HG02623 (cell line): Measurements from ENCODE around the gene ZNF521.

ENCODE experiments used
- ATAC-seq: cut with Tn5 transposase; IDR thresholded peaks from one replicate; pipeline ENCODE4 v1.9.1; 2021; ENCODE audit warnings: moderate library complexity; ENCODE audit not compliant: unreplicated experiment

The ZNF521 gene

DNA sequence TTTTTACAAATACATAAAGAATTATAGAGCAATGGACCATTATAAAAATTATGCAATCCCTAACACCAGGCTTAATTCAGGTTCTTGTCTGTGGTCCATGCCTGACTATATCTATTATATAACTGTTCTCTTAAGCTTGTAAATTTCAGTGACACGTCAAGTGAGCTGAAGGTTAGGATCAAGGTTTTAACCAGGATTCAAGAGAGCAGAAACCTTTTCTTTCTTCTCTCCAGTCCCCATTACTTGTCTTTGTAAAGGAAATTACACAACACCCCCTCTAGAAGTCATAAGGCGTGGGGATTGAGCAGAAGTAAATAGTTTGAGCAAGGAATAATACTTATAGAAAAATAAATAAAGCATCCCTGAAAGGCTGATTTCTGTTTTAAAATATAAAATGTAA, 122.0 kb downstream of the ZNF521 start:
- ATAC-seq: no peak

DNA sequence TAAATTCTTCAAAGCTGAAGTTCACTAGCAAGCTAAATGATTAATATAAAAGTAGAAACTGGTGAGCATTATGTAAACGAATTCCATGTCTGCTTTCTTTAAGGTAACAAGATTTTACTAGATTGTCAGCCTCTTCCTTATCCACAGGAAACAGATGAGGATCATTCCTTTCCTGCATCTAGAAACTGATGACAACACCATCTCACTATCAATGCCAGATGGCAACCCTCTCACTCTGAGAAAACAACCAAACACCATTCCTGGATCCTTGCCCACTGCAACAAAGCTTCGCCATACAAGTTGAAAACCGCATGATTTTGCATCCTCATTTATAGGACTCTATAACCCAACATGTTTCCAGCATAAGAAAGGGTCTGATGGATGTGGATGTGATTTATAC, 122.9 kb downstream of the ZNF521 start:
- ATAC-seq: no peak

GRCh38 chr18:25228410-25228809, 123.6 kb downstream of the ZNF521 start:
- ATAC-seq: no peak

DNA sequence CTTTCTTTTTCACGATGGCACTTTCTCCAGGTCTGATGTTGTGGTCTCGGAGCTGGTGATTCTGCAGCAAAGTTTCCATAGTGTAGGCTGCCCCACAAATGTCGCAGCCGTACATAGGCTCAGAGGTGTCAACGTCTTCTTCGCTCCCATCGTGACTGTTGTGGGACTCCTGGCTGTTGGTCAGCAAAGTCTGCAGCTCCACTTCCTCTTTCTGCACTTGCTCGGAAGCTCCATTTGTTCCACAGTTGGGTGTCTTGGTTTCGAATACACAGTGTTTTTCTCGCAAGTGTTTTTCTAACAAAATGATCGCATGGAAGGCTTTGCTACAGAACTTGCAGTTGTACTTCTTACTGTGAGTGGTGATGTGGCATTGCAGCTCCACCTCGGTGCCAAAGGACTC, 126.8 kb downstream of the ZNF521 start:
- ATAC-seq: no peak

GRCh38 chr18:25223899-25224886, 127.8 kb downstream of the ZNF521 start:
- no peak for ATAC-seq

DNA sequence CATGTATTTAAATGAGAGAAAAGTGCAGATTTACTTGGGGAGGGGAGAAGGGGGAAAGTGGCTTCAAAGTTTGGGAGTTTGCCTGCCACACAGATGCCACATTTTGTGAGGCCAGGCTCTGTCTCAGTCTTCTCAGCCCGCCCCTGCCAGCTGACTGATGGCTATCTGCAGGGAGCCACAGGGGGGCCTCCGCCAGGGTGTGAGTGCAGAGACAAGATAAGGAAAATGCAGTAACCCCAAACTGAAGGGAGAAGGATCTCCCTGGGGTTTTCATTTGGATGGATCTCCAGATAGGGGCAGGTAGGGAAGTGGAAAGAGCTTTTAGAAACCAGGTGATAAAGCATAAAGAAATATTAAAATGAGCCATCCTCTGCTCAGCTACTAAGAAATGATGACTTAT, 128.8 kb downstream of the ZNF521 start:
- ATAC-seq: no peak

- no peak for ATAC-seq
These were observed 129.3 kb downstream of the ZNF521 start for GRCh38 chr18:25222648-25223047.

GRCh38 chr18:25210622-25211021, 141.3 kb downstream of the ZNF521 start:
- no peak for ATAC-seq

DNA sequence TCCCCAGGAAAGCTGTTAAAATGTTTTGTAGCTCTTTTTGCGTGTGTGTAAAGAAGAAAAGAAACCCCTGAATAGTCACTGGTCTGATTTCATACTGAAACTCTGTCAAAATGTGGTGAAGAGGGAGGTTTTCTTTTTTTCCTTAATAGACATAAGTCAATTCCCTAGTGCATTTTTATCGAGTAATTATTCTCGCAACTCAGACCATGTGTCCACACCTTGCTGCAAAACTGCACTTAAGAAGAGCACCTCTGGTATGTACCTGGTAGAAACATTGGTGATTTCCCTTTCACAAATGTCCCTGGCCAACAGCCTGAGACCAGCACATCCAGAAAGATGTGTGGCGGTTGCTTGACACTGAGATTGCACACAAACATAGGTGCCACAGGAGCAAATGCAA, 159.9 kb downstream of the ZNF521 start:
- ATAC-seq: no peak

- peak; percentile 60 for ATAC-seq
These were observed 161.5 kb downstream of the ZNF521 start for GRCh38 chr18:25190472-25190871.

- ATAC-seq: no peak
These were observed 162.4 kb downstream of the ZNF521 start for GRCh38 chr18:25189391-25190185.

- no peak for ATAC-seq
These were observed 164.3 kb downstream of the ZNF521 start for GRCh38 chr18:25187521-25188192.

GRCh38 chr18:25186871-25187270, 165.1 kb downstream of the ZNF521 start:
- no peak for ATAC-seq

- no peak for ATAC-seq
These were observed 170.0 kb downstream of the ZNF521 start for GRCh38 chr18:25181993-25182392.

DNA sequence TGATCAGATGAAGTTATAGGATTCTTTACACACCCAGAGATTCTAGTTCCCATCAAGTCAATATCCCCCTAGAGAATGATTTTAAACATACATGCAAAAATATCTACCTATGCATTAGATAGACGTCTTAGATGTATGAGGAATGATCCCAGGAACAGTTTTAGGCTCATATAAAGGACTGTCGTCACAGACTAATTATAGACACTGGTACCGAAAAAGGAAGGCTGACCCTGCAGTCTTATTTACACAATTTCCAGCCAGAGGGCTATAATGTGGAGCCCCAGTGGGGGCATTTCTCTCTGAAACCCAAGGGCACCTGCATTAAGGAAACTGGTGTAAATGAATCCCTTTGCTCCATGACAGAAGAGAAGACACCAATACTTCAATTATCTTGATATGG, 170.4 kb downstream of the ZNF521 start:
- ATAC-seq: no peak

- ATAC-seq: no peak
These were observed 170.9 kb downstream of the ZNF521 start for GRCh38 chr18:25180973-25181548.

- no peak for ATAC-seq
These were observed 174.3 kb downstream of the ZNF521 start for GRCh38 chr18:25177631-25178030.

- no peak for ATAC-seq
These were observed 175.4 kb downstream of the ZNF521 start for GRCh38 chr18:25176518-25177042.

DNA sequence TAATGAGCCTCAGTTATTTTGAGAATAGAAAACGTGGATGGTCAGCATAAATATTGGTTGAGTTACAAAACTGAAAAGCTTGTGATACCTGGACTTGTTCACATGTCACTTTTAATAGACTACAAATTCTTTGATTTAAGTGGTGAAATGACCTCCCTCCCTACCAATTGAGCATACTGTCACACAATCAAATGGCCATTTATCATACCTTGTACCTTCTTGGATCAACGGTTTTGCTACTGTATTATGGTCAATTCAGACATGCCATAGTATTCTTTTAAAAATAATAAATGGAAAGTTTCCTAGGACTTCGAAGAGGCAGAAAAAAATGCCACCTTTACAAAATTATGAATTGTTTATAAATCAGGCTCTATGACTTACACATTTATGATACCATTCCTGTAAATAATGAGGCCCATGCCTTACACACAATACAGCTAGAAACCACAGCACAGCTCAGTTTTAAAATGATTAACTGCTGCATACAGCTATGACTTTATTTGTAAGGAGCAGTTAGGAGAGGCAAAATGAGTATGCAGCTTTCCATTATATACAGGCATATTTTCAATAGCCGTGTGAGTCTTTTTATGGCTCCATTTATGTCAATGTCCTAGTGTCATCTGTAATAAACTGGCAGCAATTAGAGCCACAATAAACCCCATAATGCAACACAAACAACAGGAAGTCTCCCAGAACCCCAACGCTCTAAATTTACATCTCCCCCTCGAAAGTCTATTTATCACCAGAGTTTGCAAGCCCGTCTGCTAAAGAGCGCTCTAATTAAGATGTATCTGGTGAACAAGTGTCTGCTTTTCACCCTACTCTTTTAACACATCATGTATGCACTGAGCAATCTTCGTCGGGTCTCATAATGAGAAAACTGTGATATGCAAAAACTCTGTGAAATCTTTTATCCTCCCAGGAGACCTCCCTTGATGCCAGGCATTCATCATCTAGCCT, 176.1 kb downstream of the ZNF521 start:
- ATAC-seq: no peak

- no peak for ATAC-seq
These were observed 177.6 kb downstream of the ZNF521 start for GRCh38 chr18:25174324-25174723.
